Esophagus (tissue), 2 donors: Measurements from ENCODE around the gene ACSM3. TPM values are rescaled to one million over a fixed set of nuclear protein-coding genes. Genes with fewer than 3 reads are reported as not detected.

Source experiments
- H3K27ac ChIP-seq, 2 donors: one replicate each; pipeline ENCODE4 v1.5.1; 2013; ENCODE audit warnings: low read depth in 2 of 2, mild to moderate bottlenecking in 2 of 2, inconsistent platforms in 1 of 2, low read length in 1 of 2, moderate library complexity in 1 of 2
- H3K27me3 ChIP-seq, 2 donors: one replicate each; pipeline ENCODE4 v1.6.1; 2013; ENCODE audit warnings: low read length in 2 of 2, control low read depth in 1 of 2, mild to moderate bottlenecking in 1 of 2; ENCODE audit not compliant: insufficient read depth in 2 of 2, control insufficient read depth in 1 of 2
- H3K36me3 ChIP-seq, 2 donors: one replicate each; pipeline ENCODE4 v1.6.1; 2013; ENCODE audit warnings: low read length in 1 of 2; ENCODE audit not compliant: control insufficient read depth in 2 of 2, insufficient read depth in 2 of 2
- H3K4me1 ChIP-seq, 2 donors: one replicate each; pipeline ENCODE4 v1.6.1; 2013; ENCODE audit warnings: low read length in 1 of 2; ENCODE audit not compliant: control insufficient read depth in 2 of 2, insufficient read depth in 2 of 2
- H3K4me3 ChIP-seq, 2 donors: one replicate each; pipeline ENCODE4 v1.5.1; 2013; ENCODE audit warnings: low read length in 2 of 2, mild to moderate bottlenecking in 2 of 2, low read depth in 1 of 2, moderate library complexity in 1 of 2
- H3K9me3 ChIP-seq, 2 donors: one replicate each; pipeline ENCODE4 v1.6.1; 2013; ENCODE audit warnings: mild to moderate bottlenecking in 2 of 2, low read depth in 1 of 2, low read length in 1 of 2, moderate library complexity in 1 of 2; ENCODE audit not compliant: control insufficient read depth in 2 of 2, insufficient read depth in 1 of 2
- WGBS, 2 donors: extraction: QIAGEN DNeasy Blood & Tissue Kit; methylation state at CpG; one replicate each; pipeline ENCODE4 v1.1.7; 2013; 5-methylcytosine and 5-hydroxymethylcytosine counted together
- polyA plus RNA-seq, 2 donors: library from polyadenylated mRNA; stranded (reverse); fragments of 200-250 nt; gene quantifications; one replicate each; pipeline ENCODE4 v1.2.3, GENCODE V29; 2013
- donor health status: healthy with polysubstance abuse.
- donor health status: Bipolar disorder and iron deficiency.

Gene ACSM3
- polyA plus RNA-seq, 2 donors: 3.3 to 6.3 TPM

- Histone ChIP-seq H3K4me3 (peak overlapping the region; percentile 62 to 99), H3K27ac (peak overlapping the region in 1 of 2 donors; percentile 99)
- 27 to 31% methylated on average over 11 of the region's 11 CpGs for WGBS, 2 donors
Measured at GRCh38 chr16:20740007-20740883, 23.6 kb upstream of the ACSM3 start.

GRCh38 chr16:20740901-20741521, 22.8 kb upstream of the ACSM3 start:
- Histone ChIP-seq H3K27me3 (no peaks in the 10 kb centered on the region), H3K27ac (peak overlapping the region; percentile 97 to 99)

More at GRCh38 chr16:20740007-20740883, 23.6 kb upstream of the ACSM3 start:
- H3K4me1 ChIP-seq: peaks cover 3 to 9% of the 10 kb centered on the region in 2 donors
- H3K27me3 ChIP-seq: no peaks in the 10 kb centered on the region
- peaks cover 3 to 13% of the 10 kb centered on the region in 2 donors for H3K36me3 ChIP-seq
- no peaks in the 10 kb centered on the region for H3K9me3 ChIP-seq

DNA sequence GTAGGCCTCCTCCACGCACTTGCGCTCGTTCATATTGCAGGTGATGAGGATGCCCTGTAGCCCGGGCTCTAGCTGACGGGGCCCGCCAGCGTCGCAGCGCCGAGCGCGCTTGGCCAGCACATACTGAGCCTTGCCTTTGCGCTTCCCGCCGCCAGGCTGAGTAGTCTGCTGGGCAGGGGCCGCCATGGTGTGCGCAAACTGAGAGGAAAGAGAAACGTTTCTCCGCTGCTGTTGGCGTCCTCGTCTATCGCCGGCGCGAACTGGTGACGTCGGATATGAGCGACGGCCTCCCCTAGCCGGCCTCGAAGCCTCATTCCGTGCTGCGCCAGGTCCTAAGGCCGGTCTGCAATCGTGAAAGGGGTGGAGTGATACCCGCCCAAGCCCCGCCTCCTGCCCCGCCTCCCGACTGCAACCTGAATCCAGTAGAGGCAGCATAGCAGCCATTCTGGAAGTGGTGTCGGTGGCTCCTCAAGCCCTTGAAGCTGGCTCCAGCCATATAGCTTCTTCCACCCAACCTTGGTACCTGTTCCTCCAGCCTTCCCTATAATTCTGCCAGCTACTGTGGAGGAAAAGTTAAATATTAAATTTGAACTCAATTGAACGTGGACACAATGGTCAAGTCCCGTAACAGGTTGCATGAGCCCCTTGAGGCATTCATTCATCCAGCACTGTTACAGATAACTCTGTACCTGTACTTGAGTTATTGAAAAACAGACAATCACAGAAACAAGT, 22.1 kb upstream of the ACSM3 start, which contains the start of gene THUMPD1:
TSS of gene THUMPD1 (minus strand) at position 265 of the 732 bp plus-strand sequence. CDS start at position 186, 79 bp downstream.
- peak within 1 kb of the TSS; percentile 97 to 99 for H3K27ac ChIP-seq
- H3K4me1 ChIP-seq: peaks cover 3 to 9% of the 10 kb centered on the region in 2 donors
- 3 to 4% methylated on average over 42 of the region's 42 CpGs for WGBS, 2 donors
- H3K9me3 ChIP-seq: peaks cover 0 to 2% of the 10 kb centered on the region in 2 donors
- H3K4me3 ChIP-seq: peak within 1 kb of the TSS; percentile 62 to 99
- peaks cover 3 to 9% of the 10 kb centered on the region in 2 donors for H3K36me3 ChIP-seq
- H3K27me3 ChIP-seq: no peaks in the 10 kb centered on the region

More at GRCh38 chr16:20740901-20741521, 22.8 kb upstream of the ACSM3 start:
- no peaks in the 10 kb centered on the region for H3K9me3 ChIP-seq
- 1% methylated on average over 36 of the region's 36 CpGs for WGBS, 2 donors
- peak overlapping the region; percentile 62 to 99 for H3K4me3 ChIP-seq
- H3K4me1 ChIP-seq: peaks cover 3 to 9% of the 10 kb centered on the region in 2 donors
- peaks cover 3 to 13% of the 10 kb centered on the region in 2 donors for H3K36me3 ChIP-seq

DNA sequence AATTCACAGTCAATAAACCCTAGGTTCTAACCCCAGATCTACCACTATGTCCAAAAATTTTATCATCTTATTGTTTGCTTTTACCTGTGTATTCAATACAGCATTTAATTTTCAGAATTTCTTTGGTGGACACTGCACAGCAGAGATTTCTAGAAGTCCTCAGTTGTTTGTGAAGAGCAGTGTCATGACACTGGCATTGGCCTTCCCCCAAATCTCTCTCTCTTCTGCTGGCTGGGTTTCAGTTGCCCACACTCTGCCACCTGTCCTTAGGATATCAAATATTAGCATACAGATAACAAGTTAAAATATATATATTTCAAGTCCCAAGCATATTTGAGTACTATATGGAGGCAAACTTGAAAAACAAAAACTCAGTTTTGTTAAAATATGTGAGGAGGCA, 20.2 kb upstream of the ACSM3 start:
- Histone ChIP-seq H3K4me1 (peaks cover 3 to 9% of the 10 kb centered on the region in 2 donors), H3K27me3 (no peaks in the 10 kb centered on the region), H3K36me3 (peaks cover 0 to 3% of the 10 kb centered on the region in 2 donors), H3K4me3 (no peak overlapping the region), H3K27ac (no peak overlapping the region), H3K9me3 (peaks cover 0 to 5% of the 10 kb centered on the region in 2 donors)

- no peaks in the 10 kb centered on the region for H3K36me3 ChIP-seq
- peaks cover 3% of the 10 kb centered on the region in 2 donors for H3K4me1 ChIP-seq
- no peak overlapping the region for H3K27ac ChIP-seq
- no peaks in the 10 kb centered on the region for H3K27me3 ChIP-seq
- WGBS, 2 donors: 70 to 75% methylated on average over 7 of the region's 7 CpGs
- no peak overlapping the region for H3K4me3 ChIP-seq
- H3K9me3 ChIP-seq: peaks cover 0 to 5% of the 10 kb centered on the region in 2 donors
Measured at GRCh38 chr16:20744922-20745440, 18.8 kb upstream of the ACSM3 start.

DNA sequence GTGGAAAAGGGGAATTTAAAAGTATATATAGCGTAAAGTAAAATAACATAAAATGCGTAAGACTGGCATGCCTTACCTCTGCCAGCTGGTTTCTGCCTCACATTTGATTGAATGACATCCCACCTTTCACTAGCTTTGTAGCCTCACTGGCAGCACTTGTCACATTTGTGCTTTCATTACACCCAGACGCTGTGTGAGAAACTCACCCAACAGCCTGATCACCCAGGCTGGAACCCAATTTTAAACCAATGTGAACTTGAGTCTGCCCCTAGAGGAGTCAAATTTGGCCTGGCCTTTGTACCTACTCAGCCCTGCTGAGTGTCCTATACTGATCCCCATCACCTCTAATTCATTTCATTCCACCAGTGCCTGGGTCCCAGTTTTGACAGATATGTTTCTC, 17.4 kb upstream of the ACSM3 start:
- WGBS, 2 donors: 96 to 97% methylated on average over 3 of the region's 3 CpGs
- Histone ChIP-seq H3K4me3 (no peak overlapping the region), H3K36me3 (no peaks in the 10 kb centered on the region), H3K27me3 (no peaks in the 10 kb centered on the region), H3K9me3 (peaks cover 0 to 5% of the 10 kb centered on the region in 2 donors), H3K27ac (no peak overlapping the region), H3K4me1 (no peaks in the 10 kb centered on the region)

DNA sequence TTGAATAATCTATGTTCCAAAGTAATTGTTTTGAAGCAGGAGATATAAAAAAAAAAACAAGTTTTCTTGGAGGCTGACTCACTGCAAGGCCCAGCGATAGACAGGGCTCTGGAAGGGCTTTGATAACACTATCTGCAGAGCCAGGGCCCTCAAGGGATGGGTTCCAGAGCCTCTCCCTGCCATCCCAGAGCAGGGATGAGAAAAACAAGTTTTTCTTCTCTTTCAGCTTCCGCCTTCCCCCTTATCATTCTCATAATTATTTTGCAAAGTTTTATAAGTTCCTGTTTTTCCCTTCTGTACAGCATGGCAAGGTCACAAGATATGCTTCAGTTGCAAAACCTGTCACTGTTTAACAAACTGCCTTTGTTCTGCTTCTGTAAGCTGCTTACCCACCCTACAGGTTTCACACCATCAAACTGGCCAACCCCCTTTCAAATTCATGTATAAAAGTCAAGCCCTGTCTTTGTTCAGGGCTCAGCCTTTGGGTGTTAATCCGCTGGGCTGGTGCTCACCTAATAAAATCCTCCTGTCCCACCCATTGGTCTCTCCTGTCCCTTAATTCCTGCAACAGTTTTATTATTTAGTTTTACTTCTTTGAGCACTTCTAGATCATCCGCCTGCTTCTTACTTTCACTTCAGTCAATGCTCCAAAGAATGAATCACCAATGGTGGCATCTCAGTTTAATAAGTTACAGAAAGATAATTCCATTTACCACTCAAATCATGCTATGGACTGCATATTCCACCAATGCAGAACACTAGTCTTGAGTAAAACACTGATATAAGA, 16.6 kb upstream of the ACSM3 start:
- H3K27ac ChIP-seq: no peak overlapping the region
- 69 to 79% methylated on average over 4 of the region's 4 CpGs for WGBS, 2 donors
- no peak overlapping the region for H3K4me3 ChIP-seq
- no peaks in the 10 kb centered on the region for H3K36me3 ChIP-seq
- no peaks in the 10 kb centered on the region for H3K27me3 ChIP-seq
- H3K9me3 ChIP-seq: peaks cover 0 to 5% of the 10 kb centered on the region in 2 donors
- H3K4me1 ChIP-seq: no peaks in the 10 kb centered on the region

DNA sequence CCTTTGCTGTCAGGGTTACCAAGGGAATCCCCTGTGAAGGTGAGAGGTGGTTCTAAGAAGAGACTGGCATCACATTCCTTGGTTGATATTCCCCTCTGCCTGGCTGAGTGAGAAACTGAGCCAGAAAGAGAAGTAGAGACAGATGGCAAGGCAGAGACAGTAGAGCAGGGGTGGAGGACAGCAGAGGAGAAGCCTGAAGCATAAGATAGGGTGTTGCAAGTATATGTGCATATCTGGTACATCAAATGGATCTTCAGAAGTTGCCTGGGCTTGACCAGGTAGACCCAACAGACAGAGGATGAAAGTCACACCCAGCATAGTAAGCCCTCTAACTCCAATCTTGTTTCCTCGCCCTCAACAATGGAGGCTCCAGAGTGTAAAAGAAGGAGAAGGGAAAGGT, 14.3 kb upstream of the ACSM3 start:
- Histone ChIP-seq H3K27ac (no peak overlapping the region), H3K36me3 (no peaks in the 10 kb centered on the region), H3K4me1 (no peaks in the 10 kb centered on the region), H3K4me3 (no peak overlapping the region), H3K27me3 (no peaks in the 10 kb centered on the region), H3K9me3 (peaks cover 0 to 5% of the 10 kb centered on the region in 2 donors)
- 93 to 100% methylated on average over 1 of the region's 1 CpG for WGBS, 2 donors
